Epithelial cell of proximal tubule (primary cell): ENCODE measurements around the gene EMCN. TPM values are rescaled to one million over a fixed set of nuclear protein-coding genes. Genes with fewer than 3 reads are reported as not detected.

Source experiments
- DNase-seq: peaks from one replicate; pipeline ENCODE4 v3.0.0-alpha.2; 2011; ENCODE audit warnings: low read depth
- H3K4me3 ChIP-seq: 2 replicates; pipeline ENCODE4 v1.5.1; 2011; ENCODE audit warnings: low read depth, mild to moderate bottlenecking, low read length
- total RNA-seq: library from RNA; depleted of rRNA; stranded (reverse); fragments of >200 nt; gene quantifications from 2 replicates; pipeline ENCODE4 v1.2.3, GENCODE V29; 2015
- TF ChIP-seq, protein P1 (sequence below): conservative IDR thresholded peaks from 2 replicates; pipeline ENCODE4 v1.5.1; 2012; ENCODE audit warnings: low read depth, mild to moderate bottlenecking, low read length

EMCN gene
- total RNA-seq, 1 donor from 2014 or later = not detected

DNA sequence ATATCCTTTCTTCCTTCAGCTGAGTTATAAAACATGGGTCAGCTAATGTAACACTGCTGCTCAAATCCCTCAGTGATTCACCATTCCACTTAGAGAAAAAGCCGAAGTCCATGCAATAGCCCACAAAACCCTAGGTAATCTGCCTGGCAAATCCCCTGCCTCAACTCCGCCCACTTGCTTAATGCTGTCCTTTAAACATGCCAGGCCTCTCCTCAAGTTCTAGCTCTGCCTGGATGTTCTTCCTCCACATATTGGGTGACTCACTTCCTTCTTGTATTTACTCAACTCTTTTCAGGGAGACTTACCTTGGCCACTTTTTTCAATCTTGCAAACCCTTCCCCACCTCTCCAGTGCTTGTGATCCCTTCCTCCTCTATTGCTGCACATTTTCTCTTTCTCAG lies 89.8 kb downstream of the EMCN start:
- TF ChIP-seq, protein P1, sequence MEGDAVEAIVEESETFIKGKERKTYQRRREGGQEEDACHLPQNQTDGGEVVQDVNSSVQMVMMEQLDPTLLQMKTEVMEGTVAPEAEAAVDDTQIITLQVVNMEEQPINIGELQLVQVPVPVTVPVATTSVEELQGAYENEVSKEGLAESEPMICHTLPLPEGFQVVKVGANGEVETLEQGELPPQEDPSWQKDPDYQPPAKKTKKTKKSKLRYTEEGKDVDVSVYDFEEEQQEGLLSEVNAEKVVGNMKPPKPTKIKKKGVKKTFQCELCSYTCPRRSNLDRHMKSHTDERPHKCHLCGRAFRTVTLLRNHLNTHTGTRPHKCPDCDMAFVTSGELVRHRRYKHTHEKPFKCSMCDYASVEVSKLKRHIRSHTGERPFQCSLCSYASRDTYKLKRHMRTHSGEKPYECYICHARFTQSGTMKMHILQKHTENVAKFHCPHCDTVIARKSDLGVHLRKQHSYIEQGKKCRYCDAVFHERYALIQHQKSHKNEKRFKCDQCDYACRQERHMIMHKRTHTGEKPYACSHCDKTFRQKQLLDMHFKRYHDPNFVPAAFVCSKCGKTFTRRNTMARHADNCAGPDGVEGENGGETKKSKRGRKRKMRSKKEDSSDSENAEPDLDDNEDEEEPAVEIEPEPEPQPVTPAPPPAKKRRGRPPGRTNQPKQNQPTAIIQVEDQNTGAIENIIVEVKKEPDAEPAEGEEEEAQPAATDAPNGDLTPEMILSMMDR = no peak
- peak; percentile 43 for DNase-seq
- no peak overlapping the region for H3K4me3 ChIP-seq

DNA sequence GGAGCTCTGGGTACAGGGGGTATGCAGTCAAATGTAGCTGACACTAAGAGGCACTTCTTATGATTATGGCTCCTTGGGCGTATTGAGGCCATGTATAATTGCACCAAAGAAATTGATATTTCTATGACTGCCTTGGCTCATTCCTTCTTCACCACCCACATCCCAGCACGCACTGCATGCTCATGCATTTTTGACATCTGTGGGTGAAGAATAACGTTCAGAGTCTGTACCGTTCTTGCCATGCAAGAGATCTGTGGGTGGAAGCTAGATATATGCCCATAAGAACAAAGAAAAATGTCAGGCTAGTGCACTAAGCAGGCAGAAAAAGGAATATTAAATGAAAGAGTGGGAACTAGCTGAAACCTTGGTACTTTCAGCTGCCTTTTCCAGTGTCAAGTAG lies 93.4 kb downstream of the EMCN start:
- no peak overlapping the region for H3K4me3 ChIP-seq
- TF ChIP-seq, protein P1 = no peak
- DNase-seq = no peak

DNA sequence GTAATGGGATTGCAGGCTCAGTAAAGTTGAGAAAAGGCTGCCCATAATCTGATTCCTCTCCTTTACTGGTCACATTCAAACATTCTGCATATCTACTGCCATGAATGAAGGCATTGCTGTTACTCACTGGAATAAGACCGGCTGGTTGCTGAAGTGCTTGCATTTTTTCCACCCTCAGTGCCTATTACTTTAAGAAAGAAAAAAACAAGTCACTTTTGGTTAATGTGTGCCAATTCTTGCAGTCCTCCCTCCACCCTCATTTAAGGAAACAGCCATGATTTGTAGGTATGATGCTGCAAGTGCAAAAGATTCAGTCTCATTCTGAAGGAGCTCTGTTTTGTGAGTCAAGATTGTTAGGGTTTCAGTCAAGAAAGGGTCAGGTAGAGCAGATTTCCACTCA lies 94.9 kb downstream of the EMCN start:
- TF ChIP-seq, protein P1 = no peak
- peak; percentile 22 for DNase-seq
- no peak overlapping the region for H3K4me3 ChIP-seq

DNA sequence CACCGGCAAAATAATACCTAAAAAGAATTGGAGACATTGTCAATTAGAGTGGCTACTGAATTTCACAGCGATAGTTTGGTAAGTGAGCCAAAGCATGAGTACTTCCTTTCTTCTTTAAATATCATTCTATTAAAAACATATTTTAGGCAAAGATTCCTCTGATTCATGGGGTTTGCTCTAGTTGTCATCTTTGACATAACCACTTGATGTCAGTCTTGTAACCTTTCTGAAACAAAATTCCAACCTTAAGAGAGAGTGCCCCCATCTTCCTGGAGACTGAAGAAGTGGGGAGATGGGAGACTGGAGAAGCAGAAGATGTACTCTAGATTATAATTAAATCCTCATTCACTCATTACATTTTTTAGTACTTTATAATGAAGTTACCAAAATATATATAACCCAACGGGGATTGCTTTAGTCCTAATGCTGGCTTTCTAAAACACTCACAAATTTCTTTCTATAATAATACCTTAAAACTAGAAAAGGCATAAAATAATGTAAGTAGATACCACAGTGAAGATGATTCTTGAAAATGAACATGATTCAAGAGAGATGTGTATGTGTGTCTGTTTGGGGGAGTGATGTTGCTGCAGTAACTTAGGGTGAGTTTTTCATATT lies 96.4 kb downstream of the EMCN start:
- TF ChIP-seq, protein P1 = peak; percentile 67
- no peak for DNase-seq
- H3K4me3 ChIP-seq = peak overlapping the region; percentile 35

DNA sequence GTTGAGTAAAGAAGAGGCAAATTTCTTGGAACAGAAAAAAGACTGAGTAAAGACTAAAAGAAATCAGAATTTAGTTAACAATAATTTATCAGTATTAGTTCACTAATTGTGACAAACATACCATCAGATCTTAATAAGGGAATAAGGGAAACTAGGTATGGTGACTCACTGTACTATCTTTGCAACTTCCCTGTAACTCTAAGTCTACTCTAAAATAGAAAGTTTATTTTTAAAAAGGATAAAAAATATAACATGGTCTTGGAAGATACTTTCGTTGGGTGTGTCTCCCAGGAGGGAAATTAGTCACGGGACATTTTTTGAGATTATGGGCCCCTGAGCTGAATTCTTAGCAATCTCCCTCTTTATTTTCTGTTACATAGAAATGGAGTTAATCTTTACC lies 97.3 kb downstream of the EMCN start:
- no peak overlapping the region for H3K4me3 ChIP-seq
- TF ChIP-seq, protein P1 = no peak
- DNase-seq = no peak

DNA sequence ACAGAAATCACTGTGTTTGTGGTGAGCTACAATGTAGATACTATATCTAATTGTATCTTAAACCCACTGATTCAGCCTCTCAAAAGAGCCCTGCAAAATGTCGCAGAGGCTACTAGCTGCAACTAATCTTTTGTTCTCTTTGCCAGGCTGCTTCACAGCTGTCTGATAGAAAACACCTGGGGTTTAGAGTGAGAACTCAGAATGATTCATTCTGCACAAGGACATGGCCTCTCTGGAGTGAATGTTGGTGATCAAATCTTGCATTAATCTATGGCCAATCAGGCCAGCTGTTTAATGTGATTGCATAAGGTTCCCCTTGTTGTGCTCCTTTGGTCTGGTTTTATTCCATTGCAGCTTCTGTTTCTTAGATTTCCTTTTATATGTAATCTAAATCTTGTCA lies 100.3 kb downstream of the EMCN start:
- H3K4me3 ChIP-seq = no peak overlapping the region
- TF ChIP-seq, protein P1 = no peak
- no peak for DNase-seq
